Upper lobe of left lung (tissue), 6 donors: Measurements from ENCODE around the gene PBX4. TPM values are rescaled to one million over a fixed set of nuclear protein-coding genes. Genes with fewer than 3 reads are reported as not detected.

Source experiments
- ATAC-seq, 2 donors: fragments of 200-7000 bp; cut with Tn5 transposase; one replicate each; pipeline ENCODE4 v1.9.1; 2022; ENCODE audit warnings: mild to moderate bottlenecking in 2 of 2, moderate library complexity in 2 of 2; ENCODE audit not compliant: low FRiP score in 2 of 2
- DNase-seq, 2 donors: peaks; one replicate each; pipeline ENCODE4 v3.0.0-alpha.2; 2019 to 2020
- H3K27ac ChIP-seq, 4 donors: fragments of 200-600 bp; sonication (generic); one replicate each; pipeline ENCODE4 v1.5.1; 2016 to 2019
- H3K27me3 ChIP-seq, 4 donors: fragments of 200-600 bp; sonication (generic); one replicate each; pipeline ENCODE4 v1.5.1; 2017 to 2019
- H3K36me3 ChIP-seq, 4 donors: fragments of 200-600 bp; sonication (generic); one replicate each; pipeline ENCODE4 v1.5.1; 2016 to 2019
- H3K4me1 ChIP-seq, 4 donors: fragments of 200-600 bp; sonication (generic); one replicate each; pipeline ENCODE4 v1.5.1; 2018 to 2019
- H3K4me3 ChIP-seq, 4 donors: fragments of 200-600 bp; sonication (generic); one replicate each; pipeline ENCODE4 v1.5.1; 2017 to 2019; ENCODE audit warnings: mild to moderate bottlenecking in 2 of 4, moderate library complexity in 1 of 4
- H3K9me3 ChIP-seq, 4 donors: fragments of 200-600 bp; sonication (generic); one replicate each; pipeline ENCODE4 v1.5.1; 2018 to 2019
- EP300 ChIP-seq, 4 donors: sonication (generic); formaldehyde crosslinking; IDR thresholded peaks; one replicate each; pipeline ENCODE4 v1.5.1; 2017; ENCODE audit warnings: antibody characterized with exemption in 4 of 4, control low read depth in 2 of 4
- POLR2A ChIP-seq, 4 donors: fragments of 450-650 bp; IDR thresholded peaks; one replicate each; pipeline ENCODE4 v1.5.1; 2016 to 2017; ENCODE audit warnings: antibody characterized with exemption in 4 of 4, mild to moderate bottlenecking in 2 of 4
- POLR2AphosphoS5 ChIP-seq, 2 donors: sonication (generic); formaldehyde crosslinking; IDR thresholded peaks; one replicate each; pipeline ENCODE4 v1.5.1; 2017; ENCODE audit warnings: antibody characterized with exemption in 2 of 2
- WGBS, 2 donors: methylation state at CpG; one replicate each; pipeline ENCODE4 v1.1.5; 2017 to 2018; 5-methylcytosine and 5-hydroxymethylcytosine counted together
- total RNA-seq, 6 donors: library from RNA; depleted of rRNA in 4 of 6; stranded (reverse); fragments of >200 nt in 4 of 6; gene quantifications; one replicate each; pipeline versions ENCODE4 v1.1.0 to v1.2.1, GENCODE V29; 2016 to 2021
- TF ChIP-seq, protein P1 (sequence below), 6 experiments: fragments of 450-650 bp in 4 of 6; fragments of 200-600 bp in 2 of 6; sonication (generic) in 2 of 6; IDR thresholded peaks; one replicate each; pipeline ENCODE4 v1.5.1; 2016 to 2019; ENCODE audit warnings: antibody characterized with exemption in 6 of 6
- donor health status: DM: no; HTN: no; CAD: no; lungs with moderate emphysema.
- donor health status: DM: no; HTN: yes; CAD: no; lungs with severe emphysema.

Gene PBX4
- total RNA-seq, 6 donors from 2014 or later, result 2.0 to 30.4 (median 5.8) TPM

DNA sequence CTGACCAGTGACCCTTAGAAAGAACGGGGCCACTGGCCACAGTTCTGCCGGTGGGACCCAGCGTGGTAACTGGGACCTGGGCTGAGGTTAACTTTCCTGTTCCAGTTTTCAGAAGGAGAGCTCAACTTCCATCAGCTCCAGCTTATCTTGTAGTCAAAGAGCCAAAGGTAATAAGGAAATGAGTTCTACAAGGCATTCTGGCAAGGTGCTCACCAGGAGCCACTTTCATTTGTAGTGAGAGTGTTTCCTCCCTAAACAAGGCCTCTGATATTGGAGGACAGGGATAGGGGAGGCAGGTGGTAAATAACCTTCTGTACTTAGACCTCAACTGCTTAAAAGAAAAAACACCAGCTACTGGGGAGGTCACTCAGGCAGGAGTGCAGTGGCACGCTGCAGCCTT is 38.1 kb downstream of the PBX4 start:
- H3K4me3 ChIP-seq, result no peak overlapping the region
- DNase-seq (no peak), ATAC-seq (no peak)
- H3K36me3 ChIP-seq, result no peaks in the 10 kb centered on the region
- TF ChIP-seq EP300 (IDR thresholded peaks at IDR 0.05) (no peak), POLR2A (IDR thresholded peaks at IDR 0.05) (no peak), POLR2AphosphoS5 (IDR thresholded peaks at IDR 0.05) (no peak)
- TF ChIP-seq, protein P1, sequence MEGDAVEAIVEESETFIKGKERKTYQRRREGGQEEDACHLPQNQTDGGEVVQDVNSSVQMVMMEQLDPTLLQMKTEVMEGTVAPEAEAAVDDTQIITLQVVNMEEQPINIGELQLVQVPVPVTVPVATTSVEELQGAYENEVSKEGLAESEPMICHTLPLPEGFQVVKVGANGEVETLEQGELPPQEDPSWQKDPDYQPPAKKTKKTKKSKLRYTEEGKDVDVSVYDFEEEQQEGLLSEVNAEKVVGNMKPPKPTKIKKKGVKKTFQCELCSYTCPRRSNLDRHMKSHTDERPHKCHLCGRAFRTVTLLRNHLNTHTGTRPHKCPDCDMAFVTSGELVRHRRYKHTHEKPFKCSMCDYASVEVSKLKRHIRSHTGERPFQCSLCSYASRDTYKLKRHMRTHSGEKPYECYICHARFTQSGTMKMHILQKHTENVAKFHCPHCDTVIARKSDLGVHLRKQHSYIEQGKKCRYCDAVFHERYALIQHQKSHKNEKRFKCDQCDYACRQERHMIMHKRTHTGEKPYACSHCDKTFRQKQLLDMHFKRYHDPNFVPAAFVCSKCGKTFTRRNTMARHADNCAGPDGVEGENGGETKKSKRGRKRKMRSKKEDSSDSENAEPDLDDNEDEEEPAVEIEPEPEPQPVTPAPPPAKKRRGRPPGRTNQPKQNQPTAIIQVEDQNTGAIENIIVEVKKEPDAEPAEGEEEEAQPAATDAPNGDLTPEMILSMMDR (IDR thresholded peaks at IDR 0.05), result no peak
- H3K27me3 ChIP-seq, result no peaks in the 10 kb centered on the region
- H3K9me3 ChIP-seq, result no peaks in the 10 kb centered on the region
- H3K27ac ChIP-seq, result no peak overlapping the region
- 76 to 92% methylated on average over 3 to 4 of the region's 4 CpGs for WGBS, 2 donors
- no peaks in the 10 kb centered on the region for H3K4me1 ChIP-seq

DNA sequence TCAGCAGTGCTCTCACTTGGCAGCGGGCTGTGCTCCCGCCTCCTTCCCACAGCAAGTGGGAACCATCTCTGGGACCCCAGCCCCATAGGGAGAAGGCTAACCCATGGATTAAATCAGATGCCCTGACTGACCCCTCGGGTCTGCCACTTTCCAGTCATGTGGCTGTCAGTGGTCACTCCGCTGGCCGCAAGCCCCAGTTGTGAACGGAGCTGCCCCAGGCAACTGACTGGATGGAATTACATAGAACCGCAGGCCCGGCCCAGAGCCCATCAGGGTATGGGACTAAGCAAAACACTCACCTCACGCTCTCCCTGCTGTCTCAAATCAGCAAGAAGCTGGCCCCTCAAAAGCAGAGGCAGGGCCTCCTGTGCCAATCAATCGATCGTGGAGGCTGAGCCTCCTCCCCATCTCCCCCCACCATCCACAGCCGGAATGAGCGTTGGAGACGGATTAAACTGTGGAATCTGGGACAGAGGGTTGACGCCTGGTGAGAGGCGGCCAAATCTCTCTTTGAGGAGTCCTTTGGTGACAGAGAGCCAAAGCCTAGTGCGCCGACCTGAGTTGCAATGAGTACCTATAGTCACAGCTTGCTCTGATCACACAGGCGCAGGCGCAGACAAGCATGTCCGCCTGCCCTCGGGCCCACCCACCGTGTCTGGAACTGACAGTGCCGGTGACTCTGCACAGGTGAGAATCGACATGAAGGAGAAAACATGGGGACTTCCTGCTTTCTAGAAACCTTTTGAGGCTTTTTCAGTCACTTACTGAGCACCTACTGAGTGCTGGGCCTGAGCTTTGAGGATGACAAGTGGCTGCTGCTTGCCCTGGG is 38.7 kb downstream of the PBX4 start:
- no peak overlapping the region for H3K4me3 ChIP-seq
- TF ChIP-seq, protein P1 (IDR thresholded peaks at IDR 0.05), result no peak
- no peak for TF ChIP-seq POLR2AphosphoS5 (IDR thresholded peaks at IDR 0.05)
- no peak for TF ChIP-seq EP300 (IDR thresholded peaks at IDR 0.05)
- TF ChIP-seq POLR2A (IDR thresholded peaks at IDR 0.05), result no peak
- H3K4me1 ChIP-seq, result no peaks in the 10 kb centered on the region
- H3K27me3 ChIP-seq, result no peaks in the 10 kb centered on the region
- 91 to 92% methylated on average over 19 to 25 of the region's 25 CpGs for WGBS, 2 donors
- DNase-seq (no peak), ATAC-seq (no peak)
- H3K27ac ChIP-seq, result no peak overlapping the region
- no peaks in the 10 kb centered on the region for H3K9me3 ChIP-seq
- H3K36me3 ChIP-seq, result no peaks in the 10 kb centered on the region

DNA sequence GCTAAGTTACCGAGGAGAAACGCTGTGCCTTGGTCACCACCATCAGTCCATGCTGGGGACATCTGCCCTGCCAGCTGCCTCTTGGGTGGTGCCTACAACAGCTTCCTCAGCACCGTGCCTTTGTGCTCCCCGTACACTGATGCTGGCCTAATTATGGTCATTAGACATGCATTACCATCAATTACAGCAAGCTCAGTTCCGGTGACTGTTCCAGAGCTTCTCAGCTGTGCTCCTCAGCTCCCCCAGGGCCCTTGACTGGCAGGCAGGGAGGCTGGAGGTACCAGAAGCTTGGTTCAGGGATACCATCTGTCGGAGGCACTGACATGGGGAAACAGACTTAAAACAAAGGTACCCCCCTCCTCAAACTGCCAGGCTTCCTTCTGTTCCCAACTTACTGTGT is 40.2 kb downstream of the PBX4 start:
- H3K4me3 ChIP-seq, result no peak overlapping the region
- H3K9me3 ChIP-seq, result no peaks in the 10 kb centered on the region
- no peak overlapping the region for H3K27ac ChIP-seq
- DNase-seq (no peak), ATAC-seq (no peak)
- no peaks in the 10 kb centered on the region for H3K27me3 ChIP-seq
- H3K36me3 ChIP-seq, result no peaks in the 10 kb centered on the region
- H3K4me1 ChIP-seq, result no peaks in the 10 kb centered on the region
- WGBS, 2 donors, result 92 to 94% methylated on average over 6 of the region's 6 CpGs
- TF ChIP-seq, protein P1 (IDR thresholded peaks at IDR 0.05), result no peak
- TF ChIP-seq POLR2AphosphoS5 (IDR thresholded peaks at IDR 0.05) (no peak), EP300 (IDR thresholded peaks at IDR 0.05) (no peak), POLR2A (IDR thresholded peaks at IDR 0.05) (no peak)

DNA sequence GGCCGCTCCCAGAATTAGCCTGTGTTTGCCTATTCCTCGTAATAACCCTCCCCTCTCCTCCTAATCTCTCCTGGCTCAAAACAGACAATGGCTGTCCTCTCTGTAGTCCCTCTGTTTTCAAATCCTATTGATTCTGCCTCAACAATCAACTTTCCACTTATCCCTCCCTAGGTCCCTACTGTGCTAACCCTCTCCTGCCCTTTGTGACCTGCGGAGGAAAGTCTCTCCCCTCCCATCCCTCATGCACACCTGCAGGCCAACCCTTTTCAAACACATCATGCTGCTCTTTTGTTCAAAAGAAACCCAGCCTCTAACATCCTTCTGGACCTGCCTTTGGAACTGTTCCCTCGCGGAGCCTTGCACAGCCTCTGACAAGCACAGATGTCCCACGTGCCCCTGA is 43.1 kb downstream of the PBX4 start:
- 80 to 81% methylated on average over 6 of the region's 6 CpGs for WGBS, 2 donors
- Histone ChIP-seq H3K27me3 (no peaks in the 10 kb centered on the region), H3K4me3 (no peak overlapping the region), H3K27ac (no peak overlapping the region), H3K36me3 (no peaks in the 10 kb centered on the region), H3K9me3 (no peaks in the 10 kb centered on the region), H3K4me1 (no peaks in the 10 kb centered on the region)
- TF ChIP-seq, protein P1 (IDR thresholded peaks at IDR 0.05), result no peak
- no peak for TF ChIP-seq EP300 (IDR thresholded peaks at IDR 0.05)
- no peak for TF ChIP-seq POLR2AphosphoS5 (IDR thresholded peaks at IDR 0.05)
- no peak for TF ChIP-seq POLR2A (IDR thresholded peaks at IDR 0.05)
- ATAC-seq (no peak), DNase-seq (no peak)
